IPS-11a (cell line): ENCODE data around the gene KCNMA1.

ENCODE experiments used
- H3K4me3 ChIP-seq: one replicate; pipeline ENCODE4 v1.5.1; 2013; ENCODE audit warnings: low read depth, low read length, control low read depth

KCNMA1 gene

DNA sequence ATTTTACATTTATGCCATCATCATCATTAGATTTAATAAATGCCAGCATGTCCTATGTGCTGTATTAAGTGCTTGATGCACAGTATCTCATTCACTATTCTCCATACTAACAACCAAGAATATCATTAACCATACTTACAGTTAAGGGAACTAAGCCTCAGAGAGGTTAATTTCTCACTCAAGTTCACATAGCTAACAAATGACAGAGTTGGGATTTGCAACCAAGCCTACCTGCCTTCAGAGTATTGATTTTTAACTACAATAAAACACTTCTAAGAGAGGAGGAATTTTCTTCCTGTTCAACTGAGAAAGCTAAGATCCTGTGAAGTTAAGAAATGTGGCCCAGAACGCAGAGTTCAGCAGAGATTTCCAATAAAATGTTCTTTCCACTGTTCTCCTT, 403.0 kb downstream of the KCNMA1 start:
- H3K4me3 ChIP-seq = no peak overlapping the region

GRCh38 chr10:77233466-77233865, 404.1 kb downstream of the KCNMA1 start:
- H3K4me3 ChIP-seq = no peak overlapping the region

DNA sequence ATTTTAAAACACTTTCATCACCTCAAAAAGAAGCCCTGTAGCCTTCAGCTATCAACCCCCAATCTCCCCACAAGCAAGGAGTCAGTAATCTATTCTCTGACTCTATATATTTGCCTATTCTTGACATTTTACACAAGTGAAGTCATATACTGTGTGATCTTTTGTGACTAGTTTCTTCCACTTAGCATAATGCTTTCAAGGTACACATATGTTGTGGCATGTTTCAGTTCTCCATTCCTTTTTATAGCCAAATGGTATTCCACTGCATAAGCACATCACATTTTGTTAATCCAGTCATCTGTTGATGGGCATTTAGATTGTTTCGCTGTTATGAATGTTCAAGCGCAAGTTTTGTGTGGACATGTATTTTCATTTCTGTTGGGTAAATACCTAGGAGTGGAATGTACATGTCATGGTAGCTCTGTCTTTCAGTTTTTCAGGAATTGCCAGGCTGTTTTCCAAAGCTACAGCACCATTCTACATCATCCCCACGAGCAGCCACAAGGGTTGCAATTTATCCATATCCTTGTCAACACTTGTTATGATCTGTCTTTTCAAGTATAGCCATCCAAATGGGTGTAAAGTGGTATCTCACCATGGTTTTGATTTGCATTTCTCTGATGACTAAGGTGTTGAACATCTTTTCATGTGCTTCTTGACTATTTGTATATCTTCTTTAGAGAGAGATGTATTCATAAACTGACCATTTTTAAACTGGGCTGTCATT, 405.6 kb downstream of the KCNMA1 start:
- no peak overlapping the region for H3K4me3 ChIP-seq

DNA sequence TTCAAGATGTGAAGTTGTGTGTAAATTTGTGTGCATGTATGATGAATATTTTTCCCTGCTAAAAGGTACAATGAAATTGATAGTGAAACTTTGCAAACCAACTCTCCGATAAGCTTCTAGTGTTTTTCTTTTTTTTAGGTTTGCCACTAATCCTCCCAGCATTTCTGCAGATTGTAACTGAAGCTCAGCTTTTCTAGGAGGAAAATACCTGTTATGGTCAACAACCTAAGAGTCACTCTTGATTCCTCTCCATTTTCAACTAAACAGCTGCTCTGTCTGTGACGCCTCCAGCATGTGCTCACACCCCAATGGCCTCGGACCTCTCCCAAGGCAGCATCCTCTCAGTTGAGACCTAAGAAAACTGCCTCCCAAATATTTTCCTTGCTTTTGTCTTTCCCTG, 406.2 kb downstream of the KCNMA1 start:
- no peak overlapping the region for H3K4me3 ChIP-seq

GRCh38 chr10:77230194-77230593, 407.4 kb downstream of the KCNMA1 start:
- no peak overlapping the region for H3K4me3 ChIP-seq

- H3K4me3 ChIP-seq = no peak overlapping the region
Measured at GRCh38 chr10:77229704-77230103, 407.9 kb downstream of the KCNMA1 start.

DNA sequence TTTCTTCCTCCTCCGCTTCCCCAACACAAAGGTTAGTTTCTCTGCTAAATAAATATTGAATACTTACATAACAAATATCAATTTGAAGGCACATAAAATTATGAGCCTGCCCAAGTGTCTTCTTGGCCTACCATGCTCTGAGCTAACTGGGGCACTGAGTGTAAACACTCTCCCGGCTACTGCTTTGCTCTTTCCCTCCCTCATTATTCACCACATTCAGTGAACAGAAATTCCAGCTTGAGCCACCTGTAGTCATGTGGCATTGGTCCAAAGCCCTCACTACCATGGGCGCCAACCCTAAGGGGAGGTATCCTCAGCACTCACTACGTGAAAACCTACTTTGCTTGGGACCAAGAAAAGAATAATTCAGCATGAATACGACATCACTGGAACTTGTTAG, 409.0 kb downstream of the KCNMA1 start:
- H3K4me3 ChIP-seq = no peak overlapping the region

DNA sequence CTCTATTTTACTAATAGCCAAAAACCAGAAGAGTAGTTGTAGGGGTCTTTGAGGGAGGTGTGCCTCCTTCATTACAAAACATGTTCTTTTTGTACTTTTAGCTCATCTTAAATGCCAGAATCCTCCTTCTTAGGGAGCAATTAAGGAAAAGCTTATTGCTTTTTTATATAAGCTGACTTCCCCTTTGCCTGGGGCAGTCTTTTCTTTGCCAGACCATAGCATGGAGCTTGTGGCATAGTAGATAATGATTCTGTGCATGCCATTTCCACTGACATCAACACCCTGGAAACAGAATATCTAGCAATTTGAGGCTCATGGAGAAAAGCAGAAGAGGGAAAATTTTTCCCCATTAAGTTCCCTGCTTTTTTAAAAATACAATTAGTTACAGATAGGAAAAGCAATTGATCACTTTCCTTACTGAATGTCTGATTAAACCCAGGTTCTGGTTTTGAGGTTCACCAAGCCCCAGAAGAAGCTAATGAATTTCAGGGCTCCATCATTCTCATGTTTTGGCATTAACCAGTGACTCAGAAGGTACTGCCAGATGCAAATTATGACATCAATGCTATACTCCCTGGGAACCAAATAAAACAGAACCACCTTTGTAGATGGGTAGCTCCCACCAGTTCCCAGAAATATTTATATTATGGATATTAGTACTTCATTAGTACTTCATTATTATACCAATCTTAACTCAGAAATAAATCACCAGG, 410.6 kb downstream of the KCNMA1 start:
- H3K4me3 ChIP-seq = no peak overlapping the region

DNA sequence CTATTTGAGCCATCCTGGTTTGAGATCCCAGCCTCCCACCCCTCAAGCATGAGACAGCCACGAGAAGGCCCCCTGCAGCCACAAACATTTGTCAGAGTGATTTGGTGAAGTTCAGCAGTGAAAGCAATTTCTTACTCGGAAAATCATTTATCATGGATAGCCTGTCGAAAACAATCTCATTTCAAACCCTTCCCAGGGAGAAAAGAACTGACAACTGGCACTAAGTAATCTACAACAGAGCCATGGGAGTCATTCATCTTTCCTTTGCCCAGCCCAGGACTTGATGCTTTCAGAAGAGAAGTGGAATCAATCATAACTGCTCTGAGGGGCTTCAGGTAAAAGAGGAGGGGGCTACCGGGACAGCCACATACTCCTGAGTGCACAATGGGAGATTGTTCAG, 411.2 kb downstream of the KCNMA1 start:
- H3K4me3 ChIP-seq = no peak overlapping the region

GRCh38 chr10:77226020-77226419, 411.6 kb downstream of the KCNMA1 start:
- H3K4me3 ChIP-seq = no peak overlapping the region

GRCh38 chr10:77223526-77224460, 413.8 kb downstream of the KCNMA1 start:
- no peak overlapping the region for H3K4me3 ChIP-seq

DNA sequence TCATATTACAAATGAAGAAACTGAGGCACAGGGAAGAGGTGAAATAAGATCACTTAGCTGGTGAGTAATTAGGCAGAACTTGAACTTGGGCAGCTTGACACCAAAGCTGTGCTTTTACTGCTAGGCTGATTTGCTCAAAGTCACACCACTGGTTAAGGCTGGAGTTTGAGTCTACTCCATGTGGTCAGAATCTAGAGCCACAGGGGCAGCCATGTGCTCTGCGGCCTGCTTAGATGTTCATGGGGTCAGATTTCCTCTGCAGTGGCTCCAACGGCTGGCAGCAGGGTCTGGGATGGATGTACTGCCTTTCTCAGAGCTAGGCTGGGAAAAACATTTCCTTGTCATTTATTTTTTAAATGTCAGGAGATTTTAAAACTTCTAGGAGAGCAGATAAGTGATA, 417.5 kb downstream of the KCNMA1 start:
- no peak overlapping the region for H3K4me3 ChIP-seq

DNA sequence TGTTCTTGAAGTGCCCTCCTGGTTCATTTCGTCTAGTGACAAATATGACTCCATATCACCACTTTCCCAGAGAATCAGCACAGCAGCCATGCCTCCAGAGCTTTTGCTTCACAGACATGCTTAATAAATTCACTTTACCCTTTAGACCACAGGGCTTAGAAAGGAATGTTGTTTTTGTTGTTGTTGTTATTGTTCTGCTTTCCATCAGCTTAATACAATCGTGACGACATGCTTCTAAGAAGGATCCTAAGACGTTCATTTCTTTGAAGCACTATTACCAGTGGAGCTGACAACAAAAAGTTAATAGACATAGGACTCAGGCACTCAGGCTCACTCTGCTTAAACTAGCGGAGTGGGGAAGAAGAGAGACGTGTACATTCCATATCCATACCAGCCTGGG, 418.6 kb downstream of the KCNMA1 start:
- no peak overlapping the region for H3K4me3 ChIP-seq

- no peak overlapping the region for H3K4me3 ChIP-seq
Measured at GRCh38 chr10:77214799-77215198, 422.8 kb downstream of the KCNMA1 start.

- H3K4me3 ChIP-seq = no peak overlapping the region
Measured at GRCh38 chr10:77212632-77213031, 425.0 kb downstream of the KCNMA1 start.

GRCh38 chr10:77210645-77211044, 427.0 kb downstream of the KCNMA1 start:
- H3K4me3 ChIP-seq = no peak overlapping the region

DNA sequence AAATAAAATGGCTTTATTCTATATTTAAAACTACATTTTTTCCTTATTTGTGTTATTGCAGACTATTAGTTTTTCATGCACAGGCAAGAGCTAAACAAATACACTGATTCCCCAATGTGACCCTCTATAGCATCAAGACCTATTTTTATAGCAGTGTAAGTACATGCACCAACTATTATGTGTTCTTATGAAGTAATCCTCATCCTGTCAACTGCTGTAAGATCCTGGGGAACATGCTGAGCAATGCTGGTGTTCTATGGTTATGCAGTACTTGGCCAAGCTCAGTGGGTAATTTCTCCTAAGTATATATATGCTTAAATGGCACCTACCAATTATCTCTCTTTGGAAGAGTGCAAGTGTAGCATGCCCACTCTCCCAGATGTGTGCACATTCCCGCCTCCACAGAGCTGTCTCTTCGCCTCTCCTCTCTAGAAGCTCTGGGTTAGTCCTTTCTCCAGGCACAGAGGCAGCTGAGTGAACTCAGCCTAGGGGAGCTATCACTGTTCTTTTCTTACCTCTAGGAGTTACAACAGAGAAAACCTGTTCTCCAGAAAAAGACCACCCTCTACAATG, 428.8 kb downstream of the KCNMA1 start:
- no peak overlapping the region for H3K4me3 ChIP-seq

GRCh38 chr10:77207828-77208185, 429.8 kb downstream of the KCNMA1 start:
- H3K4me3 ChIP-seq = no peak overlapping the region

DNA sequence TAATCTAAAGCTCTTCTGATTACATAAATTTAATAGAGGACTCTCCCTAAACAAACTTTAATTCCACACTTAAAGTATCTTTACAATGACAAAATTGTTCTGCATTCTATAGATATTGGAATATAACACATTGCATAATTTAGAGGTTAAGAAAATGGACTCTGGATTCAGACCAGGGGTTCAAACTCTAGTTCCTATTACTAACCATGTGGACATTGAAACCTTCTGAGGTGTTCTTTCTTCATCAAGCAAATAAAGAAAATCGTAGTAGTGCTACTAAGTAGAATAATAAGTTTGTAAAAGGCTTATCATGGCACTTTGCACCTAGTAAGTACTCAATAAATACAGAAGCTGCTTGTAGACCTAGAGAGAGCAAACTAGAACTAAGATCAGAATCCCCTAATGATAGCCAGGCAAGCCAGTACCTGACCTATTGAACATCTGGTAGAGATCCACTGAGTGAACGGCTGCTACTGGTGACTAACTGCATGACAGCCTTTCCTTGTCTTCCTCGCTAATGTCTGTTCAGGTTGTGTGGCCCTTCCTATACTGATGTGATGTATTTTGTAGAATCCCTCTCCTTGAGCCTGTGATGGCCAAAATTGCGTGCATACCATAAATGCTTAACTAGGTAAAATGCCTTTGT, 430.3 kb downstream of the KCNMA1 start:
- H3K4me3 ChIP-seq = no peak overlapping the region

- H3K4me3 ChIP-seq = no peak overlapping the region
Measured at GRCh38 chr10:77205135-77205534, 432.5 kb downstream of the KCNMA1 start.

GRCh38 chr10:77204171-77204570, 433.4 kb downstream of the KCNMA1 start:
- no peak overlapping the region for H3K4me3 ChIP-seq
